Cerebellar cortex (tissue), 1 donor: ENCODE data around the gene EPHB1.
"Not testable (repeated sequence)": the region's sequence is repeated elsewhere in the genome, so short reads cannot be mapped to it uniquely, and the experiment has no call there.

Experiments
- DNase-seq: peaks from one replicate; pipeline ENCODE4 v3.0.0-alpha.2; 2015; ENCODE audit warnings: low spot score

The EPHB1 gene

GRCh38 chr3:134955874-134956273, 160.8 kb downstream of the EPHB1 start:
- peak; percentile 35 for DNase-seq

GRCh38 chr3:134956395-134956794, 161.3 kb downstream of the EPHB1 start:
- DNase-seq: no peak

- DNase-seq: no peak
These were observed 161.8 kb downstream of the EPHB1 start for GRCh38 chr3:134956844-134957243.

DNA sequence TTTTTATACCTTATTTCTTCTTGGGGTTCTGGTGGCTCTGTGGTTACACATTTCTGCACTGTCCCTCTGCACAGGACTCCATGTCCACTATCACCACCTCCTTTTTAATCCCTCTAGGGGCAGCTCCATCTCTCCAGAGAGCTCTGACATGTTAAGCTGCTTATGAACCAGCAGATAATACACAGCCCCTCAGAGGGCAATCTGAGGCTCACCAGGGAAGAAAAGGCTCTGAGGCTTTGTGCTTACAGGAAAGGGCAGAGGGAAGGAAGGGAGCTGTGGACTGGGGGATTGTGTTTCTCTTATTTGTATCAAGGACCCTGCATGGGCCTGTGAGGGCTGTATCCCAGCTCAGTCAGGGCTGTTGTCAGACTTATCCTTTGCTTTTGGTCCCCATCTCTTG, 164.5 kb downstream of the EPHB1 start:
- no peak for DNase-seq

- DNase-seq: no peak
These were observed 169.2 kb downstream of the EPHB1 start for GRCh38 chr3:134964226-134964625.

- peak; percentile 94 for DNase-seq
These were observed 170.9 kb downstream of the EPHB1 start for GRCh38 chr3:134965865-134966481.

DNA sequence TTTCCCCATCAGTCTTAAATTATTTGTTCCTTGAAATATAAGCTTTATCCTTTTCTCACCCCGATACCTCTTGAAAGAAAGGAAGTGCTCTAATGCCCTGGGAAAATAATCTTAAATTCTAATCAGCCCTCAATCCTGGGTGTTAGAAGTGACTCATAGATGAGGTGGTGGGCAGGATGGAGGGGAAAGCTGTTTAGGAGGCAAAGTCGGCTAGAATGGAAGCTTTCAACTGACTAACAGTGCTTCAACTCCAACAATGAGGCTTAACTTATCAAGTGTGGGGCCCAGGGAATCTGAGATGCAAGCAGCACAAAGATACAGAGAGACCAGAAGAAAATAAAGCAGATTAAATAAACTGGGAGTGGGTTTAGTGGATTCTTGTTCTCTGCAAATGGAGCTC, 175.8 kb downstream of the EPHB1 start:
- no peak for DNase-seq

DNA sequence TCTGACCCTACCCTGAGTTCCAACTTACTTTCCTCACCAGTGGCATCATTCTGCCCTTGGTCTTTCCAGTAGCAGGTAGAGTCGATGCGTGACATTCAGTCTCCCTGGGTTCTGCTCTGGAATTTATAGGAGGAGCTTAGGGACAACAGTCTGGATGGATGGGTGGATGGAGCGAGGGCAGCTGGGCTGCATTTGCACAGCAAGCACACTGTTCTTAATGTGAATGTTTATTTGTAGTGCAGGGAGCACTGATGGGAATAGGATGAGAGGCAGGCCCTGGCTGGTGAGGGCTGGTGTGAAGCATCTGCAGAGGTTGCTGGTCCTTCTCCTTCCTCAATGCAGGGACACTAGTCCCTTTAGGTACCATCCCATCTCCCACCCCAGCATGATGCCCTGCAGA, 176.2 kb downstream of the EPHB1 start:
- no peak for DNase-seq

DNA sequence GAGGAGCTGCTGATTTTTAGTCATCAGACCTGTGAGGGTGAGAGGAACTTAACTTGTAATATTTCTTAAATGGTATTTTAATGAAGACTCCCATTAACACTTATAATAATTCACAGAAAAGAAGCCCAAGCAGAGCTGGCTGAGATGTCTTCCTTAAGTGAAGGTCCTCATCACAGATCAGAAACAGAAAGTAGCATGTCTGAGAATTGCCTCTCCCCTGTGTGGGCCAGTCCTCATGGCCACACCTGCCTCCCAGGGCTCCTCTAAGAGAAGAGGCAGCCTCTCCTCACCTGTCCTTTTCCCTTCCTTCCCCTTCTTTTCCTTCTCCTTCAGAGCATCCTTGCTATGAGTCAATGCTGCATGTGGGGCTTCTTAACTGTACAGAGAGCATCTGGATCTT, 176.8 kb downstream of the EPHB1 start:
- not testable (repeated sequence) for DNase-seq

GRCh38 chr3:134972836-134973455, 177.9 kb downstream of the EPHB1 start:
- no peak for DNase-seq

- DNase-seq: no peak
These were observed 179.6 kb downstream of the EPHB1 start for GRCh38 chr3:134974624-134975023.

GRCh38 chr3:134976948-134977347, 181.9 kb downstream of the EPHB1 start:
- DNase-seq: no peak

- DNase-seq: no peak
These were observed 183.6 kb downstream of the EPHB1 start for GRCh38 chr3:134978658-134979057.

DNA sequence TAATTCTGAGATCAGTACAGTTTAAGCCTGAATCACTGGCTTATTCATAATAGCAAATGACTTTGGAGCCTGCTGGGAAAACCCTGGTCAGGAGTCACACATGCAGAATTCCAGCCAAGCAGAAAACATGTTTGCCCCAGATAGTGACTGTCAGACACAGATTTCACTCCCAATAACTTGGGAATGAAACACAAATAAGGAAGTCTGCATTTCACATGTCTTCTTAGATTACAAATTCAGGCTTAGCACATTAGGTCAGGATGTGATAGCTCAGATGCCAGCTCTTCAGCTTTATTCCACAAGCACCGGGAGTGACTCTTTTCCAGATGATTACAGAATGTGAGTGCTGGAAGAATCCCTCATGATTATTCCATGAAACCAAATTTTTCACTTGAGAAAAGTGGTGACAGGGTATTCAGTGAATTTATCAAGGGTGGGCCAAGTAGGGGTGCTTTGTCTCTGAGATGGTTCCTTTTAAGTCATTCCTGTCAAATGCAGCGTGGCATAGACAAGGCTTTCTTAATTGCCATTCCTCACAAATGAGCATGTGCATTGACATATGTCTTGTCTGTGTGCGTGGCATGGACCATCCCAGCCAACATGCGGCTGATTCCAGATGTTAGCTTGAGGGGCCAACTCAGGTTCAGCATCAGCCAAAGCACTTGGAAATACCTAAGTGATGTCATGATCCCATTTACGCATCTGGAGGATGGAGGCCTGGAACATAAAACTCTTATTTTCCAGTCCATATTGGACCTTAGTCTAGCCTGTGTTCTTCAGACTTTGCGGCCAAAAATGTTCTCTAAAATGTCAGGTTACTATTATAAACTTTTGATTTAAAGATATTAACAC, 191.0 kb downstream of the EPHB1 start:
- peak; percentile 73 for DNase-seq

- DNase-seq: no peak
These were observed 193.6 kb downstream of the EPHB1 start for GRCh38 chr3:134988666-134989065.

DNA sequence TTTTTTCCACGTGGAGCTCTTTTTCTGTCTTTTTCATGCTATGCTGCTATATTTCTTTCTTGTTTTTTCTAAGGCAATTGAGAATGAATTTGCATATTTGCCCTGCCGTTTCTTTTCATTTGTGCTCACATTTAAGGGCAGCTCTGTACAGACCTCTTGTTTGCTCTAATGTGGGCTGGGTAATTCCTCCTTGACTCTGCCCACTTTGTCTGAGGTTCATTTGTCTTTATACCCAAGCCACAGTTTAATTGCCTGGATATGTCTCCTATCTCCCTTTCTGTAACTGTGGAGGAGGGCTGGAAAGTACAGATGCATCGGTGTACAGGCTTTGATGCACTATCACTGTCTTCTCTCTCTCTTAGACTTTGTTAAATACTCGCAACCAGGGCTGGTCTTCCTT, 195.9 kb downstream of the EPHB1 start:
- DNase-seq: no peak

GRCh38 chr3:134991472-134992010, 196.5 kb downstream of the EPHB1 start:
- DNase-seq: no peak

DNA sequence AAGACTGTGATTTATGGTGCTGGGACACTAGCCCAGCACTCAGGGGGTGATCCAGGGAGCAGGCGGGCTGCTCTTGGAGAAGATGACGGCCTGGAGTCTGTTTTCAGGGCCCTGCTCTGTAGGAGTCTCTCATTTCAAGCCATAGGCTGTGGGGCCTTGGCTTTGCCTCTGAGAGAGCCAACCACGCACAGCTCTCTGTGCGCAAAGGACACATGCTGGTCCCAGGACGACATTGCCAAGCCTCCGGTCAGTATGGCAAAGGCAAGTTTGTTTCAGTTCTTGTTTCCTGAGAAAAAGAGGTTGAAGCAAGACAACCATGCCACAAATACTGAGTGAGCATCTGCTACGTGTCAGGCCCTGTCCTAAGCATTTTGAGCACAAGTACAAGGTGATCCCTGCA, 197.1 kb downstream of the EPHB1 start:
- DNase-seq: peak; percentile 78

- no peak for DNase-seq
These were observed 197.5 kb downstream of the EPHB1 start for GRCh38 chr3:134992586-134992985.

DNA sequence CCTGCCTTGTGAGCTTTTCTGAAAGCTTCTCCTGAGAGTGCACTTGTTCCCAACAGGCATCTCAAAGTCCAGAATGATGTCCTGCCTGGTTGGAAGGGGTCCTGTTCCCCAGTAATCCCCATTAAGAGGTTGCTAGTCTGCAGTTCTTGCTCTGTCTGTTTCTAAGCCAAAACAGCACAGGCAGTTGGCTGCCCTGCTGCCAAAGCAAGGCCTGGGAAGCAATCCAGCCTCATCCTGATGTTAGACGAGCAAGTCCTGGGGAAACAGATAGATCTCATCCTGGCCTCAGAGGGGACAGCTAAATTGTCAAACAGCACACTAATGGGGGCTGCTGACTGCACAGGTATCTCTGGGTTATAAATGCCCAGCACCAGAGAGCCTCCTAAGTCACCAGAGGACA, 198.0 kb downstream of the EPHB1 start:
- peak; percentile 73 for DNase-seq

GRCh38 chr3:134998158-134998557, 203.1 kb downstream of the EPHB1 start:
- no peak for DNase-seq

DNA sequence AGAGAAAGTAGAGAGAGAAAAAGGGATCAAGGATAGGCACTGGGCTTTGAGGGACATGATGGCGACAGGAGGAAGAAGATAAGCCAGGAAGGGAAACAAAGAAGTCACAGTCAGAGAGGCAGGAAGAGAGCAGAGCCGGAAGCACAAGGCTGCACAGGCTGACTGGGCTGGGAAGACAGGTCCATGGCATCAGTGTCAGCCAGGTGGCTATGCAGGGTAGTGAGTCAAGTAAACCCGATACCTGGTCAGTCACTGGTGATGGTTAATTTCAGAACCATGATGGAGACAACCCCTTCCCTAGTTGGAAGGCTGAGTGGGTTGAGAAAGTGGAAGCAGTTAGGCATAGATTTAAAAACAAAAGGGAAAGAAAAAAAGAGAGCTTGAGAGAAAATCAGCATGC, 203.8 kb downstream of the EPHB1 start:
- DNase-seq: no peak

GRCh38 chr3:135000465-135000864, 205.4 kb downstream of the EPHB1 start:
- no peak for DNase-seq
